H1 (cell line): Measurements from ENCODE around the gene TLCD3A. TPM values are rescaled to one million over a fixed set of nuclear protein-coding genes. Genes with fewer than 3 reads are reported as not detected.

ENCODE experiments used
- CTCF ChIA-PET: fragments of 300-600 bp; sonication (Branson Sonifier 250); formaldehyde crosslinking; loops from one replicate; lab custom pipeline; 2021; ENCODE audit not compliant: partially characterized antibody; lab: Charles Lee
- POLR2A ChIA-PET: fragments of 300-600 bp; sonication (Branson Sonifier 250); formaldehyde crosslinking; loops from one replicate; lab custom pipeline; 2021; ENCODE audit warnings: inconsistent platforms; ENCODE audit not compliant: partially characterized antibody; lab: Charles Lee
- DNase-seq, 2 experiments: peaks; one replicate each; pipeline versions ENCODE4 v3.0.0 to v3.0.0-alpha.2; 2010 to 2022; ENCODE audit warnings: low spot score in 2 of 2, low read depth in 1 of 2, mixed read lengths in 1 of 2
- FAIRE-seq: peaks from 2 replicates; lab custom pipeline; 2011; peaks lifted over from hg19 to GRCh38; lab: Jason Lieb, UNC
- H2AFZ ChIP-seq: 2 replicates; pipeline ENCODE4 v1.8.1; 2012; ENCODE audit warnings: low read length, inconsistent platforms
- H2AK5ac ChIP-seq: 2 replicates; pipeline ENCODE4 v1.6.1; 2013; ENCODE audit warnings: low read depth, low read length
- H2BK120ac ChIP-seq: replicated peaks from 2 replicates; pipeline ENCODE3; 2013; ENCODE audit warnings: low read depth, low read length, inconsistent platforms
- H2BK12ac ChIP-seq: 2 replicates; pipeline ENCODE4 v1.6.1; 2013; ENCODE audit warnings: low read depth, low read length
- H2BK15ac ChIP-seq: 2 replicates; pipeline ENCODE4 v1.6.1; 2013; ENCODE audit warnings: low read length
- H2BK20ac ChIP-seq: 2 replicates; pipeline ENCODE4 v1.6.1; 2013; ENCODE audit warnings: low read length
- H2BK5ac ChIP-seq: 2 replicates; pipeline ENCODE4 v1.6.1; 2013; ENCODE audit warnings: low read depth, low read length
- H3K14ac ChIP-seq: 2 replicates; pipeline ENCODE4 v1.6.1; 2013; ENCODE audit warnings: inconsistent platforms; ENCODE audit not compliant: insufficient read length
- H3K18ac ChIP-seq: 2 replicates; pipeline ENCODE4 v1.6.1; 2013; ENCODE audit warnings: low read length; ENCODE audit errors: extremely low read depth
- H3K23ac ChIP-seq: 2 replicates; pipeline ENCODE4 v1.6.1; 2013; ENCODE audit warnings: inconsistent platforms; ENCODE audit not compliant: insufficient read length
- H3K23me2 ChIP-seq: 2 replicates; pipeline ENCODE4 v1.6.1; 2013; ENCODE audit warnings: low read depth, low read length
- H3K27ac ChIP-seq: 2 replicates; pipeline ENCODE4 v1.6.1; 2011; ENCODE audit warnings: low read depth, low read length, inconsistent platforms
- H3K27me3 ChIP-seq, 4 experiments: replicated peaks in 1 of 4; 1 replicate in 1 of 4; 2 replicates in 3 of 4; pipeline versions ENCODE4 v1.6.1 to v1.8.1; 2011 to 2013; ENCODE audit warnings: low read length in 3 of 4, mild to moderate bottlenecking in 3 of 4, inconsistent platforms in 2 of 4, mixed read lengths in 2 of 4, moderate library complexity in 1 of 4; ENCODE audit not compliant: control insufficient read depth in 3 of 4, insufficient read depth in 3 of 4; ENCODE audit errors: extremely low read depth in 1 of 4
- H3K36me3 ChIP-seq, 4 experiments: 2 replicates each; pipeline versions ENCODE4 v1.6.1 to v1.8.1; 2011 to 2013; ENCODE audit warnings: mild to moderate bottlenecking in 4 of 4, low read length in 3 of 4, moderate library complexity in 2 of 4, control low read depth in 1 of 4, inconsistent platforms in 1 of 4; ENCODE audit not compliant: insufficient read depth in 4 of 4, control insufficient read depth in 2 of 4
- H3K4ac ChIP-seq: replicated peaks from 2 replicates; pipeline ENCODE3; 2013; ENCODE audit warnings: low read length, low read depth, mixed read lengths, inconsistent platforms; ENCODE audit not compliant: insufficient read length
- H3K4me1 ChIP-seq, 4 experiments: replicated peaks in 1 of 4; 1 replicate in 1 of 4; 2 replicates in 3 of 4; pipeline versions ENCODE4 v1.6.1 to v1.8.1; 2011 to 2013; ENCODE audit warnings: low read length in 3 of 4, inconsistent platforms in 2 of 4, mixed read lengths in 1 of 4; ENCODE audit not compliant: insufficient read depth in 4 of 4, control insufficient read depth in 3 of 4
- H3K4me2 ChIP-seq, 2 experiments: 2 replicates each; pipeline versions ENCODE4 v1.6.1 to v1.8.1; 2011 to 2013; ENCODE audit warnings: low read depth in 2 of 2, low read length in 2 of 2, control low read depth in 1 of 2, inconsistent platforms in 1 of 2, mild to moderate bottlenecking in 1 of 2; ENCODE audit not compliant: insufficient read depth in 1 of 2
- H3K4me3 ChIP-seq, 4 experiments: fragments of 200-600, 300-600 bp in 1 of 4; sonication (generic), shearing (Covaris generic), sonication (Bioruptor Twin) in 1 of 4; 2 replicates each; pipeline versions ENCODE4 v1.5.1 to v1.8.1; 2011 to 2016; ENCODE audit warnings: low read length in 4 of 4, low read depth in 3 of 4, control low read depth in 2 of 4, inconsistent platforms in 2 of 4, mild to moderate bottlenecking in 2 of 4, mixed read lengths in 1 of 4, moderate library complexity in 1 of 4; ENCODE audit not compliant: insufficient read depth in 2 of 4; ENCODE audit errors: extremely low read depth in 1 of 4
- H3K56ac ChIP-seq: replicated peaks from 2 replicates; pipeline ENCODE3; 2013; ENCODE audit warnings: low read depth, mild to moderate bottlenecking, mixed read lengths, low read length, inconsistent platforms; ENCODE audit not compliant: insufficient read length
- H3K79me1 ChIP-seq: 2 replicates; pipeline ENCODE4 v1.6.1; 2013; ENCODE audit warnings: low read depth, low read length, control low read depth
- H3K79me2 ChIP-seq, 2 experiments: 2 replicates each; pipeline versions ENCODE4 v1.6.1 to v1.8.1; 2012 to 2013; ENCODE audit warnings: low read length in 2 of 2, mild to moderate bottlenecking in 2 of 2, inconsistent platforms in 1 of 2; ENCODE audit not compliant: insufficient read depth in 2 of 2, control insufficient read depth in 1 of 2
- H3K9ac ChIP-seq, 4 experiments: replicated peaks in 1 of 4; 1 replicate in 1 of 4; 2 replicates in 3 of 4; pipeline versions ENCODE4 v1.6.1 to v1.8.1; 2011 to 2013; ENCODE audit warnings: low read depth in 3 of 4, low read length in 3 of 4, control low read depth in 2 of 4, mild to moderate bottlenecking in 2 of 4, moderate library complexity in 2 of 4, inconsistent platforms in 1 of 4; ENCODE audit errors: extremely low read depth in 1 of 4
- H3K9me3 ChIP-seq, 2 experiments: 2 replicates each; pipeline versions ENCODE4 v1.6.1 to v1.8.1; 2012 to 2013; ENCODE audit warnings: mild to moderate bottlenecking in 2 of 2, moderate library complexity in 2 of 2, control low read depth in 1 of 2, inconsistent platforms in 1 of 2, low read depth in 1 of 2, low read length in 1 of 2, mixed read lengths in 1 of 2; ENCODE audit not compliant: insufficient read depth in 2 of 2
- H4K20me1 ChIP-seq, 2 experiments: replicated peaks in 1 of 2; 2 replicates each; pipeline versions ENCODE3 to v1.8.1; 2011 to 2013; ENCODE audit warnings: inconsistent platforms in 2 of 2, low read length in 2 of 2, mild to moderate bottlenecking in 1 of 2; ENCODE audit not compliant: insufficient read depth in 2 of 2, control insufficient read depth in 1 of 2
- H4K5ac ChIP-seq: 2 replicates; pipeline ENCODE4 v1.6.1; 2013; ENCODE audit warnings: low read length, low read depth, mixed read lengths, inconsistent platforms; ENCODE audit not compliant: insufficient read length
- H4K8ac ChIP-seq: 2 replicates; pipeline ENCODE4 v1.8.0; 2013; ENCODE audit warnings: mild to moderate bottlenecking, moderate library complexity, low read length, inconsistent platforms; ENCODE audit not compliant: insufficient read depth; ENCODE audit errors: extremely low read depth
- H4K91ac ChIP-seq: replicated peaks from 2 replicates; pipeline ENCODE3; 2013; ENCODE audit warnings: low read length, mixed read lengths, inconsistent platforms; ENCODE audit not compliant: insufficient read length
- ASH2L ChIP-seq: fragments of 200-600, 300-600 bp; sonication (generic); IDR thresholded peaks from one replicate; pipeline ENCODE4 v1.7.1; 2017; ENCODE audit warnings: low read length
- EP300 ChIP-seq, 2 experiments: IDR thresholded peaks; 1 replicate in 1 of 2; 2 replicates in 1 of 2; pipeline ENCODE4 v1.6.1; 2011 to 2012; ENCODE audit warnings: low read depth in 2 of 2, low read length in 2 of 2, mild to moderate bottlenecking in 2 of 2, borderline replicate concordance in 1 of 2, inconsistent platforms in 1 of 2, moderate library complexity in 1 of 2
- FOSL1 ChIP-seq: IDR thresholded peaks from 2 replicates; pipeline ENCODE4 v1.6.1; 2011; ENCODE audit warnings: mild to moderate bottlenecking, low read depth, low read length, moderate library complexity; ENCODE audit not compliant: insufficient read depth
- JUN ChIP-seq: IDR thresholded peaks from 2 replicates; pipeline ENCODE4 v1.6.1; 2011; ENCODE audit warnings: low read depth, mild to moderate bottlenecking, improper control_type of control experiment, low read length
- NRF1 ChIP-seq: IDR thresholded peaks from 2 replicates; pipeline ENCODE4 v1.6.1; 2011; ENCODE audit warnings: mild to moderate bottlenecking, low read depth, low read length, improper control_type of control experiment
- POLR2A ChIP-seq, 2 experiments: IDR thresholded peaks; 1 replicate in 1 of 2; 2 replicates in 1 of 2; pipeline ENCODE4 v1.6.1; 2011; ENCODE audit warnings: low read depth in 2 of 2, low read length in 2 of 2, mild to moderate bottlenecking in 2 of 2; ENCODE audit errors: control extremely low read depth in 1 of 2
- POU5F1 ChIP-seq: IDR thresholded peaks from 2 replicates; pipeline ENCODE4 v1.6.1; 2011; ENCODE audit warnings: low read depth, mild to moderate bottlenecking, low read length, moderate library complexity
- TBP ChIP-seq: IDR thresholded peaks from 2 replicates; pipeline ENCODE4 v1.6.1; 2011; ENCODE audit warnings: low read depth, low read length, improper control_type of control experiment
- USF2 ChIP-seq: IDR thresholded peaks from 2 replicates; pipeline ENCODE4 v1.6.1; 2011; ENCODE audit warnings: low read length, improper control_type of control experiment
- ZNF274 ChIP-seq: IDR thresholded peaks from 2 replicates; pipeline ENCODE4 v1.7.0; 2012; ENCODE audit warnings: low read length, borderline replicate concordance; ENCODE audit errors: extremely low read depth
- WGBS, 2 experiments: shearing (Covaris generic) in 1 of 2; methylation state at CpG; one replicate each; pipeline versions ENCODE4 v1.1.6 to v1.1.7; 2013 to 2015; ENCODE audit warnings: low lambda C conversion rate in 2 of 2, mixed read lengths in 2 of 2, inconsistent platforms in 1 of 2, low coverage in 1 of 2, missing lambda C conversion rate in 1 of 2; ENCODE audit not compliant: insufficient replicate concordance in 2 of 2, insufficient coverage in 1 of 2, insufficient read length in 1 of 2; ENCODE audit errors: extremely low coverage in 1 of 2, missing lambda C conversion rate in 1 of 2; 5-methylcytosine and 5-hydroxymethylcytosine counted together
- polyA plus RNA-seq, 7 experiments: library from polyadenylated mRNA; depleted of rRNA in 3 of 7; stranded (reverse) in 5 of 7; unstranded in 2 of 7; fragments of >200 nt in 5 of 7; fragments of 200-250 nt in 2 of 7; gene quantifications; 1 replicate in 5 of 7; 2 replicates in 1 of 7; 4 replicates in 1 of 7; pipeline versions ENCODE4 v1.2.1 to v1.2.3, GENCODE V29; 2011 to 2013; ENCODE audit warnings: missing spikeins in 2 of 7, mixed read lengths in 2 of 7
- total RNA-seq: library from RNA; stranded (reverse); fragmentation: NEBNext Ultra II Directional; extraction: Animal tissue kit (Norgen Biotek cat#: 25700); gene quantifications from 2 replicates; pipeline ENCODE4 v1.2.1, GENCODE V29; 2021

TLCD3A gene
- total and polyA plus RNA-seq, 2 of the 8 experiments (the other 6 are each of a cell fraction or from before 2014, with no cell fraction given) = 26.1 to 48.8 TPM

- peak within 1 kb of the TSS; percentile 68; the same call in 1 of the 2 replicates for H3K27ac ChIP-seq
- H3K4me2 ChIP-seq = peak within 1 kb of the TSS; percentile 95 to 96
- H4K5ac ChIP-seq = peak within 1 kb of the TSS; percentile 3
- H3K14ac ChIP-seq = no peak within 1 kb of the TSS
- H3K4me1 ChIP-seq = peaks cover 2 to 11% (median 7%) of the 10 kb centered on the region in 4 experiments; a peak in 6 of 7 replicates
- H3K4ac ChIP-seq = peak within 1 kb of the TSS; percentile 89
- peak within 1 kb of the TSS; percentile 13; the same call in 1 of the 2 replicates for H2BK12ac ChIP-seq
- H4K91ac ChIP-seq = peak within 1 kb of the TSS; percentile 92
- no peak within 1 kb of the TSS; the same call in 1 of the 2 replicates for H2AK5ac ChIP-seq
- H3K9me3 ChIP-seq = peaks cover 4 to 7% of the 10 kb centered on the region in 2 experiments; a peak in 2 of 4 replicates
- no peaks in the 10 kb centered on the region for H3K27me3 ChIP-seq
- no peak within 1 kb of the TSS for H2BK20ac ChIP-seq
- DNase-seq (peak; percentile 86 to 100), FAIRE-seq (no peak)
- H2BK5ac ChIP-seq = peak within 1 kb of the TSS; percentile 1; the same call in 1 of the 2 replicates
- H3K23ac ChIP-seq = no peak within 1 kb of the TSS
- no peak within 1 kb of the TSS for H2BK120ac ChIP-seq
- H3K79me2 ChIP-seq = peaks cover 3 to 40% of the 10 kb centered on the region in 2 experiments; a peak in 3 of 4 replicates
- peak within 1 kb of the TSS; percentile 97 for H3K18ac ChIP-seq
- peaks cover 13% of the 10 kb centered on the region for H3K79me1 ChIP-seq
- peak within 1 kb of the TSS; percentile 70 to 88 (median 84) for H3K4me3 ChIP-seq
- peak within 1 kb of the TSS; percentile 53 to 80 (median 72) for H3K9ac ChIP-seq
- POLR2A ChIA-PET = interaction anchor here (0.7 to 5.1 kb wide), 6 partner anchors 9 to 245 kb away, joined by 3 to 44 read pairs (median 4); partner anchors contain the start of genes GLOD4, MRM3 and TIMM22
- peak within 1 kb of the TSS; percentile 62 for H3K56ac ChIP-seq
- CTCF ChIA-PET = interaction anchor here (1.2 to 1.5 kb wide), 6 partner anchors 19 to 245 kb away, joined by 3 to 5 read pairs (median 3); partner anchors contain the start of genes NXN and TIMM22
- H4K8ac ChIP-seq = peak within 1 kb of the TSS; percentile 93
- peaks cover 3 to 24% (median 18%) of the 10 kb centered on the region in 4 experiments; a peak in 6 of 8 replicates for H3K36me3 ChIP-seq
- H4K20me1 ChIP-seq = peaks cover 0 to 11% of the 10 kb centered on the region in 2 experiments
- H2AFZ ChIP-seq = peak within 1 kb of the TSS; percentile 13
- H2BK15ac ChIP-seq = no peak within 1 kb of the TSS
- H3K23me2 ChIP-seq = peaks cover 11% of the 10 kb centered on the region
- 0% methylated on average over 12 of the region's 87 CpGs; no CpG with 5 or more reads in 1 of the 2 experiments for WGBS, 2 experiments
- TF ChIP-seq ZNF274 (no peak), POU5F1 (no peak), TBP (0 out of 2 replicates have a peak, but pooled peaks have one; percentile 32), POLR2A (IDR thresholded peaks at IDR 0.05; ENCODE audit: control extremely low read depth in 1 of 2, low read depth in 2 of 2, low read length in 2 of 2) (peak in 1 of 2 experiments; percentile 83; a peak in 2 of 3 replicates), ASH2L (peak; percentile 64), FOSL1 (no peak), EP300 (IDR thresholded peaks at IDR 0.05; ENCODE audit: borderline replicate concordance in 1 of 2, low read depth in 2 of 2, low read length in 2 of 2) (no peak), NRF1 (peak; percentile 65), JUN (no peak), USF2 (0 out of 2 replicates have a peak, but pooled peaks have one; percentile 6)
Measured at GRCh38 chr17:752002-752619, 19.7 kb downstream of the TLCD3A start, which contains the start of gene GEMIN4. TSS of gene GEMIN4 (minus strand) at chr17:752264. CDS start at chr17:752142, 122 bp downstream.
